ENCODE results near the gene GLTP.
A peak's percentile ranks its signal among the peaks of the same experiment; 100 is the strongest.

Gene GLTP

GRCh38 chr12:109824731-109825130 lies 55.6 kb downstream of the GLTP start:
- DNase-seq: no peak

GRCh38 chr12:109822951-109823411 lies 57.4 kb downstream of the GLTP start:
- DNase-seq: peak in 11 of 58 donors; percentile 5 to 37 (median 10)

GRCh38 chr12:109822416-109822815 lies 57.9 kb downstream of the GLTP start:
- no peak for DNase-seq

DNA sequence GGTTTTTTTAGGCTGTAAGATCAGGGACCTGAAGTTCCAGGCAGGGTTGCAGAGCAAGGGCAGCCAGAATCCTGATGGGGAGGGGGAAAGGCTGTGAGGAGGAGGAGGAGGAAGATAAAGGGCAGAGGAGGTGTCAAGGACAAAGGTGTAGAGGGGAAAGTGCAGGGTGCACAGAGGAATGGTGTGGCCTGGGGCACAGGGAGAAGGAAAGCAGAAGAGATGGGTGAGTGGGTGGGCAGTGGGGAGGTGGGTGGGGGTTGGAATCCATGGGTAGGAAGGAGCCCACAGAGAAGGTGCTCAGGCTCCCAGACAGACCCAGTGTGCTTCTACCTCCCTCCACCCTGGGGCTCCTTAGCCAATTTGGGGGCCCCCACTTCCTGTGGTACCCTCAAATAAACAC lies 58.4 kb downstream of the GLTP start:
- DNase-seq: no peak

- DNase-seq: no peak
These were observed 59.4 kb downstream of the GLTP start for GRCh38 chr12:109820816-109821381.

GRCh38 chr12:109818905-109819500 lies 61.3 kb downstream of the GLTP start:
- no peak for DNase-seq

DNA sequence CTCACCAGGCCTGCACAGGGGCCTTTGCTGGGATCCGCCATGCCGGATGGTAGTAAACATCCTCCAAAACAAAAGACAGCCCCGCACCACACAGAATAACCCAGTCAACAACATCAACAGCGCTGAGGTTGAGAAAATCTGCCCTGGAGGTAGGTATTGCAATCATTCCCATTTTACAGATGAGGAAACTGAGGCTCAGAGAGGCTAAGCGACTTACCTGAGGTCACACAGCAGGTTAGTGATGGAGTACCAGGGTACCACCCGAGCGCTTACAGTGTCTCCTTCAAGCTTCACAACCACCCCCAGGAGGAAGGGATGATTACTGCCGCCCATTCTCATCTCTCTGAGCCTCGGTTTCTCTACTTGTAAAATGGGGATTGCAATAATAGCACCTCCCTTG lies 62.1 kb downstream of the GLTP start:
- no peak for DNase-seq

DNA sequence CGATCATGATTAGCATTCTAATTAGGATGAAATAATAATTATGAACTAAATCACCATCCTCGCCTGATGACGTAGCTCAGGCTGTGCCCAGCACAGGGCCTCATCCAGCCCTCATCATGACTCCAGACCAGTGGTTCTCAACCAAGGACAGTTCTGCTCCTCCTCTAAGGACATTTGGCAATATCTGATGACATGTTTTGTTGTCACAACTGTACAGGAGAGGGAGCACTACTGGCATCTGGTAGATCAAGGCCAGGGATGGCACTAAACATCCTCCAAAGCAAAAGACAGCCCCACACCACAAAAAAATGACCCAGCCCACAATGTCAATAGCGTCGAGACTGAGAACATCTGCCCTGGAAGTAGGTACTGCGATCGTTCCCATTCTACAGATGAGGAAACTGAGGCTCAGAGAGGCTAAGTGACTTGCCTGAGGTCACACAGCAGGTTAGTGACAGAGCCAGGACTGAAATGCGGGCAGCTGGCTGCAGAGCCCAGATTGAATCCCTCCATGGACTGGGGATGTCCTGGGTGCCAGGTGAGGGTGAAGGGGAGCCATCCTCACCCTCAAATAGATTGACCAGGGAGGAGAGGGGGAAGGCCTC lies 62.6 kb downstream of the GLTP start:
- DNase-seq: no peak

- DNase-seq: no peak
These were observed 63.5 kb downstream of the GLTP start for GRCh38 chr12:109816870-109817269.

DNA sequence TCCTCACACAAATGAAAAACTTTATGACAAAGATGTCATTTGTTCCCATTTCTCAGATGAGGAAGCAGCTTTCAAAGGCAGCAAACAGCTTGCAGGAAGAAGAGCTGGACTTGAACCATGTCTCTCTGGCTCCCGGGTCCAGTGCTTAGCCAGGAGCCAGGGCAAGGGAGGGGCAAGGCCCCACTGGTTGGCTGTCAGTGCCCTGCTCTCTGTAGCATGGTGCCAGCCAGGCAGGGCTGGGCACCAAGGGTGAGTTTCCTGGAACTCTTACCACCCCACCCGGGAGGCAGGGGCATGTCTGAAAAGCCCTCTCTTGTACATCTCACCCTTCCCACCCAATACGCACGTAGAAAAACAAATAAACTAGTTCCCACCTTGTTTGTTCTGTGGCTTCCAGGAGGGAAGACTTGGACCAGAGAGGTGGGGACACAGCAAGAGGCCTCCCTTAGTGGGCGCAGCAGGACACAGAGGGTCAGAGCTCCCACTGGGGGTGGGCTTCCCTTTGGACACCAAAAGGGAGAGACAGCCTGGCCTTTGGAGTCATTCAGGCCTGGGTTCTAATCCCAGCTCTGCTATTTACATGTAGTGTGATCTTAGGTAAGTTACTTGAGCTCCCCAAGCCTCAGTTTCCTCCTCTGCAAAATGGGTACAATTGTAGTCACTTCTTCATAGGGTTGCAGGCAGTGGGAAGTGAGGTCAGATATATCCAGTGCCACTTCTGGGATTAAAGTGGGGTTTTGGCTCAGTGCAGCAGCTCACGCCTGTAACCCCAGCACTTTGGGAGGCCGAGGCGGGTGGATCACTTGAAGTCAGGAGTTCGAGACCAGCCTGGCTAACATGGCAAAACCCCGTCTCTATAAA lies 64.4 kb downstream of the GLTP start:
- DNase-seq: no peak

GRCh38 chr12:109815225-109815624 lies 65.1 kb downstream of the GLTP start:
- DNase-seq: no peak

DNA sequence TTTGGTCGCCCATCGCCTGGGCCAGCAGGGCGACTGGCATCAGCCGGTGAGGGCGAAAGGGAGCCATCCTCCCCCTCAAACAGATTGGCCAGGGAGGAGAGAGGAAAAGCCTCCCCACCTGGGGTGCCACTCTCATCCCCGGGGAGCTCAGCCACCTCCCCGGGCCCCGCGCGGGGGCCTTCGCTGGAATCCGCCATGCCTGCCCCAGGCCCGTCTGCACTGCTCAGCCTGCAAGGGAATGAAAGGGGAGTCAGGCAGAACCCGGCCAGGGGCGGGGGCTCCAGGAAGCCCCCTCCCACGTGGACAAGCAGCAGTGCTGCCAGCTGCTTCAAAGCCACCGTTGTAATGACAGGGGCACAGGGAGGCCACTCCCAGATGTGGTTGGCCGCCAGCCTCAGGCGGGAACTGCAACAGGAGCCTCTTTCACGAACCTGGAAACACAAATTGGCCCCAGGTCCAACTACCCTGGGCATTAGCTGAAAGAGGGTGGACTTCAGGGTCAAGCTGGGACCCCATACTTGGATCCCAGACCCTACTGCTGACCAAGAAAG lies 65.7 kb downstream of the GLTP start:
- DNase-seq: no peak

DNA sequence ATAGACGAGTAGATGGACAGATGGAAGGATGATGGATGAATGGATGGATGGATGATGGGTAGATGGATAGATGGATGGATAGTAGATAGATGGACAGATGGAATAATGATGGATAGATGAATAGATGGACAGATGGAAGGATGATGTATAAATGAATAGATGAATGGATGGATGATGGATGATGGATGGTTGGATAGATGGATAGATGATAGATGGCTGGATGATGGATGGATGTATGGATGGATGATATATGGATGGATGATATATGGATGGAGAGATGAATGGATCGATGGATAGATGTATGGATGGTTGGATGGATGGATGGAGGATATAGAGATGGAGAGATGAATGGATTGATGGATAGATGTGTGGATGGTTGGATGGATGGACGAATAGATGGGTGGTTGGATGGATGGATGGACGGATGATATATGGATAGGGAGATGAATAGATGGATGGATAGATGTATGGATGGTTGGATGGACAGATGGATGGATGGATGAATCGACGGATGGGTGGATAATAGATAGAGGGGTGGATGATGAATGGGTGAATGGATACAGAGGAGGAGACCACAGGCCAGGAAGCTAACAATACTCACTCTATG lies 66.4 kb downstream of the GLTP start:
- no peak for DNase-seq

GRCh38 chr12:109811624-109811995 lies 68.7 kb downstream of the GLTP start:
- no peak for DNase-seq

- DNase-seq: no peak
These were observed 69.3 kb downstream of the GLTP start for GRCh38 chr12:109810954-109811623.

DNA sequence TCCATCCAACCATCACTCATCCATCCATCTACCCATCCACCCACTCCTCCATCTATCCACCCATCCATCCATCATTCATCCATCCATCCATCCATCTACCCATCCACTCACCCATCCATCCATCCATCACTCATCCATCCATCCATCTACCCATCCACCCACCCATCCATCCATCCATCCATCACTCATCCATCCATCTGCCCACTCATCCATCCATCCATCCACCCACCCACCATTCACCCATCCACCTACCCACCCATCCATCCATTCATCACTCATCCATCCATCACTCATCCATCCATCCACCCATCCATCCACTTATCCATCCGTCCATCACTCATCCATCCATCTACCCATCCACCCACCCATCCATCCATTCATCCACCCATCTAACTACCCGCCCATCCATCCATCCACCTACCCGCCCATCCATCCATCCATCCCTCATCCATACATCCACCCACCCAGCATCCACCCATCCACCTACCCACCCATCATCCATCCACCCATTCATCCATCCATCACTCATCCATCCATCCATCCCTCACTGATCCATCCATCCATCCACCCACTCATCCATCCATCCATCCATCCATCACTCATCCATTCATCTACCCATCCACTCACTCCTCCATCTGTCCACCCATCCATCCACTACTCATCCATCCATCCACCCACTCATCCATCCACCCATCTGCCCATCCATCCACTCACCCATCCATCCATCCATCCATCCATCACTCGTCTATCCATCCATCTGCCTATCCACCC lies 71.3 kb downstream of the GLTP start:
- no peak for DNase-seq

GRCh38 chr12:109807954-109808643 lies 72.2 kb downstream of the GLTP start:
- no peak for DNase-seq

DNA sequence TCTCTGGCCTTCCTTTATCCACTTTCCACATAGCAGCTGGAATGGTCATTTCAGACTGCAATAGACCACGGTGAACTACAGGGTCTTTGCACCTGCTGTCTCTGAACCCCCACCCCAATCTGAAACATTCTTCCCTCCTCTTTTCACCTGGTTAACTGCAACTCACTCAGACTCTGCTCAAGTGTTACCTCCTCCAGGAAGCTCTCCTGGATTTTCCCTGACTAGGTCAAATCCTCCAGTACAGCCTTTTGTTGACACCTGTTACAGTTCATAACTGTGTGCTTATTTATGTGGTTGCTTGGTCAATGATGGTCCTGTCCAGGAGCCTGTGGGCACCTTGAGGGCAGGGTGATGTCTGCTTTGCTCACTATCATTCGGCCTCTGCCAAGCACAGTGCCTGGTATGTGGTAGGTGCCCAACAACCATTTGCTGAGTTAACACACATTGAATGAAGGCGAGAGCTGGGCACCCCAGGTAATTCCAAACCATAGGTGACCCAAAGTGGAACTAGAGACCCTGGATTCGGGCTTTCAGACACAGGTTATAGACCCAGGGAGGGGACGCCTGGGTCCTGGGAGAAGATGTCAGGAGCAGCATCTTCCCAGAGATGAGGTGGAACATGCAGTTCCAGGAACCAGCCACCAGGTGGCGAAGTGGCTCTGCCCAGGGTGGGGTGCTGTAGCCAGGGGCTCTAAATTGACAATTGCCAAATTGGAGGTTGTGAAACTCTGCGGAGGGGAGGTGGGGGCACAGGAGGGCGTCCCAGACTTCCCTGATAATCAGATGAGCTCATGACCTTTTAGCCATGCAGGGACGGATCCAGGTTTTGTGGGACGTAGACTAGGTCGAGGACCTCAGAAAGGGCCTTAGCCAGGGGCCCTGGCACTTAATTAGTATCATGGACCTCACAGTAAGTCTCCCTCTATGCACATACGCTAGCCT lies 75.2 kb downstream of the GLTP start:
- peak in 49 of 58 donors; percentile 2 to 69 (median 32) for DNase-seq
